NCI-H345 (cell line): ENCODE data around the gene ZNF610.

Source experiments
- DNase-seq: peaks from one replicate; lab custom pipeline; 2025; lab: John Stamatoyannopoulos, UW

ZNF610 gene

GRCh38 chr19:52397310-52398080 is 61.5 kb downstream of the ZNF610 start, which contains the start of gene ZNF528:
Gene ZNF528 (plus strand): TSS chr19:52397849. CDS start chr19:52402014, 4,165 bp downstream.
- DNase-seq: peak; percentile 91

DNA sequence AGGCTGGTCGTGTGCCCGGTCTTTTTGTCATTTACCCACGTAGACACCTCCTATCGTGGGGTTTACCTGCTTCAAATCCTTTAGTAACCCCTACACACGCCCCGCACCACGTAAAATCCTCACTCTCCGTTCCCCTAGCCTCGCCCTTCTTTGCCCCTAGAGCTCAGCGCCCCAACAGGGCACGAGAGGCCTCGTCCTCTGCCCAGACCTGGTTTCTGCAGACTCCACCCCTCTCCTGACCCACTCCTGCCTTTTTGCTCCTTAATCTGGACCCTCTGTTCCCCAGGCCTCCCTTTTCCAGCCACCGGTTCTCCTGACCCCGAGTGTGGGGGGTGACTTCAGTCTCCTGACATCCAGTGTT is 62.0 kb downstream of the ZNF610 start:
- DNase-seq: peak; percentile 19

DNA sequence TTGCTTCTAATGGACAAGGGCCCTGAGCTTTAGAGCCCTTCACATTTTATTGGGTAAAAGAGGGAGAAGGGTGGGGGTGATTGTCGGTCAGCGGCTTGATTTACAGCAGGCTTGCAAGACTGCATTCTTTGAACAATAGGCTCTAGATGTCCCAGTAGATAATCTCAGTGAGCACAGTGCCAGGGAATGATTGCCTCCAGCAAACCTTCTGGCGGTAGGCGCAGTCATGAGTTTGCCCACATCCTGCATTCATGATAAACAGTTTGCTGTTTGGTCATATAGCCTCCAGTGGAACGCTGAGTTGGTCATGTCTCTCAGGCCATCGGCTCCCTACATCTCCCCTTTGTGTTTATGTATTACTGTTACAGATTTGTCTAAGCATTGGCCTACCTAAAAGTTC is 74.2 kb downstream of the ZNF610 start:
- DNase-seq: no peak

DNA sequence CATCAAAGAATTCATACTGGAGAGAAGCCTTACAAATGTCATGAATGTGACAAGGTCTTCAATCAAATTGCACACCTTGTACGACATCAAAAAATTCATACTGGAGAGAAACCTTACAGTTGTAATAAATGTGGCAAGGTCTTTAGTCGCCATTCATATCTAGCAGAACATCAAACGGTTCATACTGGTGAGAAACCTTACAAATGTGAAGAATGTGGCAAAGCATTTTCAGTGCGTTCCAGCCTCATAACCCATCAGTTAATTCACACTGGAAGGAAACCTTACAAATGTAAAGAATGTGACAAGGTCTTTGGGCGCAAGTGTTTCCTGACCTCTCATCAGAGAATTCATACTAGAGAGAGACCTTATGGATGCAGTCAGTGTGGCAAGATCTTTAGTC is 79.7 kb downstream of the ZNF610 start:
- no peak for DNase-seq
